ENCODE data around the gene ADNP2.

ADNP2 gene

GRCh38 chr18:80149667-80150066 is 40.6 kb downstream of the ADNP2 start:
- H3K4me1 ChIP-seq (ENCODE audit: control insufficient read depth in 1 of 2, insufficient read depth in 1 of 2, low read depth in 1 of 2, low read length in 1 of 2), result peaks cover 18 to 23% of the 10 kb centered on the region in 2 experiments

DNA sequence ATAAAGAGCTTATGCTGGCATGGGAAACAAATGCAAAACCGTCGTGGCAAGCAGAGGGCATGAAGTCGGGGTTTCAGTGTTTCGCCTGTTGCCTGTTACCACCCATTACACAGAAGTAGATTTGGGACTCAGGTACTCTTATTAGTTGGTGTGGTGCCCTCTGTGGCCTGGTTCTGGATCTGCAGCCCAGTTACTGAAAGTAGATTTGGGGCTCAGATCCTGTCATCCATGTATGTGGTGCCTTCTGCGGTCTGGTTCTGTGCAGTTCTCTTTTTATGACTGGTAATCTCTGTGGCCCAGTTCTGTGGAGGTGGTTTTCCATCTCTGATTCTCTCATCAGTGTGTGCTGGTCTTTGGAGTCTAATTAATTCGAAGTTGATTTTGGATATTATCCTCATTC is 45.2 kb downstream of the ADNP2 start:
- TF ChIP-seq CTCF (IDR thresholded peaks at IDR 0.05), result no peak
- Histone ChIP-seq H3K36me3 (no peaks in the 10 kb centered on the region), H3K4me1 (ENCODE audit: control insufficient read depth in 1 of 2, insufficient read depth in 1 of 2, low read depth in 1 of 2, low read length in 1 of 2) (no peaks in the 10 kb centered on the region), H3K27ac (no peak overlapping the region), H3K4me3 (ENCODE audit: low read depth in 1 of 2, low read length in 1 of 2) (no peak overlapping the region), H3K9me3 (no peaks in the 10 kb centered on the region), H3K27me3 (peaks cover 15% of the 10 kb centered on the region)

More at GRCh38 chr18:80149667-80150066, 40.6 kb downstream of the ADNP2 start:
- no peak overlapping the region for H3K4me3 ChIP-seq (ENCODE audit: low read depth in 1 of 2, low read length in 1 of 2)
- no peak for TF ChIP-seq CTCF (IDR thresholded peaks at IDR 0.05)
- no peaks in the 10 kb centered on the region for H3K9me3 ChIP-seq
- no peak overlapping the region for H3K27ac ChIP-seq
- peaks cover 33% of the 10 kb centered on the region for H3K27me3 ChIP-seq
- H3K36me3 ChIP-seq, result no peaks in the 10 kb centered on the region

- no peak overlapping the region for H3K27ac ChIP-seq
- peak; percentile 85 for TF ChIP-seq CTCF (IDR thresholded peaks at IDR 0.05)
- no peak overlapping the region for H3K4me3 ChIP-seq (ENCODE audit: low read depth in 1 of 2, low read length in 1 of 2)
- H3K36me3 ChIP-seq, result no peaks in the 10 kb centered on the region
- H3K27me3 ChIP-seq, result peaks cover 40% of the 10 kb centered on the region
- H3K4me1 ChIP-seq (ENCODE audit: control insufficient read depth in 1 of 2, insufficient read depth in 1 of 2, low read depth in 1 of 2, low read length in 1 of 2), result no peaks in the 10 kb centered on the region
- no peaks in the 10 kb centered on the region for H3K9me3 ChIP-seq
These were observed 48.8 kb downstream of the ADNP2 start for GRCh38 chr18:80157708-80158343.

DNA sequence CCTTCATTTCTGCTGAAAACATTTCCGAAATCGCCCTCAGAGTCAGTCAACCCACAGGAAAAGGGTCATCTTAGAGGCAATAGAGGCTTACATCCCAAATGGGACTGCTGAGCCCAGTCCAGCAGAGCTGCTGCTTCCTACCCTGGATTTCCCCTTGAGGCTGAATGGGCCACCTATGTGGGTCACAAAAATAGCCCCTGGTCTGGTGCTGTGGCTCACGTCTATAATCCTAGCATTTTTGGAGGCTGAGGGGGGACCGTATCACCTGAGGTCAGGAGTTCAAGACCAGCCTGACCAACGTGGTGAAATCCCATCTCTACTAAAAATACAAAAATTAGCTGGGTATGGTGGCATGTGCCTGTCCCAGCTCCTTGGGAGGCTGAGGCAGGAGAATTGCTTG is 49.3 kb downstream of the ADNP2 start:
- no peaks in the 10 kb centered on the region for H3K36me3 ChIP-seq
- no peaks in the 10 kb centered on the region for H3K9me3 ChIP-seq
- TF ChIP-seq CTCF (IDR thresholded peaks at IDR 0.05), result no peak
- H3K4me1 ChIP-seq (ENCODE audit: control insufficient read depth in 1 of 2, insufficient read depth in 1 of 2, low read depth in 1 of 2, low read length in 1 of 2), result no peaks in the 10 kb centered on the region
- no peak overlapping the region for H3K4me3 ChIP-seq (ENCODE audit: low read depth in 1 of 2, low read length in 1 of 2)
- H3K27me3 ChIP-seq, result peaks cover 40% of the 10 kb centered on the region
- no peak overlapping the region for H3K27ac ChIP-seq

DNA sequence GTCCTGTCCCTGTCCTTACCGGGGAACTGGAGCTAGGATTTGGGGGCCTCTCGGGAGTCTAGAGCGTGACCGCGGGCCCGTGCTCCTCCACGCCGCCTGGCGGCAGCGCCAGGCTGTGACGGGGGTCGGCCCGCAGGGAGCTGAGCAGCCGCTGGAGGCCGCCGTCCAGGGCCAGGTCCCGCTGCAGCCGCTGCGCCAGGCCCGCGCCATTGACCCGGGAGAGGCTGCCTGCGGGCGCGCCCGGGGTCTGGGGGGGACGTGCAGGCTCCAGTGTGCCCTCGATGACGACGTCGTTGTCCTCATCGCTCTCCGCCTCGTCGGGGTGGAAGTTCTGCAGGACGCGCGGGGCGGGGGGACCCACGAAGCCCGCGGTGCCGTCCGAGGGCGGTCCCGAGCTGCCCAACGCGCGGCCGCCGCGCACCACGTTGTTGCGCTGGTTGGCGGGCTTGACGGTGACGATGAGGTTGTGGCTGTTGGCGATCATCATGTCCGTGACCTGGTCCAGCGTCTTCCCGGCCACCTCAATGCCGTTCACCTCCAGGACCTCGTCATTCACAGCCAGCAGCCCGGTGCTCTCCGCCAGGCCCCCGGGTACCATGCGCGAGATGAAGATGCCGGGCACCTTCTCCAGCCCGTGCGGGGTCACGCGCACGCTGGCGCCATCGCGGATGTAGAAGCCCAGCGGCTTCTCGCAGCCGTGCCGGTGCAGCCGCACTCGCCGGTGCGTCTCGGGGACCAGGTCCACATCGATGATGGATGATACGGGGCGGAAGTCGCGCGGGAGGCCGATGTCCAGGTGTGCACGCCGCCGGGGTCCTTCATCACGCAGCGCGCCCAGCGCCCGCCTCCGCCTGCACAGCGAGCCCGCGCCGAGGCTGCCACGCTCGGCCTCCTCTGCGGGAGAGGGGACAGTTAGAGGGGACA is 50.9 kb downstream of the ADNP2 start:
- Histone ChIP-seq H3K27me3 (peaks cover 40% of the 10 kb centered on the region), H3K9me3 (peaks cover 6% of the 10 kb centered on the region), H3K27ac (no peak overlapping the region), H3K4me3 (ENCODE audit: low read depth in 1 of 2, low read length in 1 of 2) (no peak overlapping the region), H3K4me1 (ENCODE audit: control insufficient read depth in 1 of 2, insufficient read depth in 1 of 2, low read depth in 1 of 2, low read length in 1 of 2) (no peaks in the 10 kb centered on the region), H3K36me3 (no peaks in the 10 kb centered on the region)
- TF ChIP-seq CTCF (IDR thresholded peaks at IDR 0.05), result peak; percentile 16
